GM21515 (cell line): Measurements from ENCODE around the gene FAM228B.
"Not testable (repeated sequence)": the region's sequence is repeated elsewhere in the genome, so short reads cannot be mapped to it uniquely, and the experiment has no call there.

Experiments used
- ATAC-seq: cut with Tn5 transposase; IDR thresholded peaks from one replicate; pipeline ENCODE4 v1.9.1; 2021; ENCODE audit not compliant: unreplicated experiment

FAM228B gene

DNA sequence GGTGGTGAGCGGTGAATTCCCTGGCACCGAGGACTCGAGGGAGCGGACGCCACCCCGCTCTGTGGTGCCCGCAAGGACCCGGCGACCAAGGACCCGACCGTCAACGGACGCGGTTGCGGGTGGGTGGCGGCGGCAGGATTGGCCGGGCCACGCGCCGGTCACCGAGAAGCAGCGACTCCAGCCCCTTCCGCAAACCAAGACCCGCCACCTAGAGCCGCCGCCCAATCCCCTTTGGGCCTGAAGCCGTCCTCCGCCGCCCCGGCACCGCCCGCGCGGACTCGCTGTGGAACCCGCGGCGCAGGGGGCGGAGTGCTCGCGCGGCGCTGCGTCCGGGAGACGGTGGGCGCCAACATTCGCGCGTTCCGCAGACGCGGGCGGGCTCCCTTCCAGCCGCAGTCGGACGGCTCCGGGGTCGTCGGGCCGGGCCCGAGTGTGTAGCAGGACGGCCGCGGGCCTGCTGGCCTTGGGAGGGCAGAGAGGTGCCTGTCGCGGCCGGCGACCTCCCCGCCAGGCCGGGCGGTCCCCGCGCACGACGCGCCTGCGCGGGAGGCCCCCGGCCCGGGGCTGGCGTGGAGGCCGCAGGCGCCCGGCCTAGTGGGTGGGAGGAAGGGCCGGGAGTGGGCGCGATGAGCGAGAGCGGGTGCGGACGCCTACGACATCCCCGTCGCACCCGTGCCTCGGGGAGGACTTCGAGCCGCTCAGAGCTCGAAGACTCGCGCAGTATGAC lies at the start of gene FAM228B, which contains the start of gene PFN4:
FAM228B (plus strand) TSS at position 275 of the 727 bp plus-strand sequence. CDS start 893 bp downstream, outside the sequence.
PFN4 (minus strand) TSS at position 140 of the 727 bp plus-strand sequence. CDS start 799 bp downstream, outside the sequence.
- peak; percentile 92 for ATAC-seq

- no peak for ATAC-seq
Observed at GRCh38 chr2:24073816-24074215, 49.5 kb upstream of the FAM228B start.

DNA sequence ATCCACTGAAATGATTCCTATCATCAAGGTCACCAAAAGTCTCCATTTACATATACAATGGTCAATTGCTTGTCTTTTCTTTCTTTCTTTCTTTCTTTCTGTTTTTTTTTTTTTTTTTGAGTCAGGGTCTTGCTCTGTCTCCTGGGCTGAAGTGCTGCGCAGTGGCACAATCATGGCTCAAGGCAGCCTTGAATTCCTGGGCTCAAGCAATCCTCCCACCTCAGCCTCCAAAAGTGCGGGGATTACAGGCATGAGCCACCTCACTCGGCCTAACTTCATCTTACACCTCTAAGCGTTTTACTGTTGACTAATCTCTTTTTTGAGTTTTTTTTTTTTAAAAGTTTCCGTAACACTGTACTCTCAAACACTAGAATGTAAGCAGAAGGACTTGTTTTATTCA lies 48.0 kb upstream of the FAM228B start:
- no peak for ATAC-seq

DNA sequence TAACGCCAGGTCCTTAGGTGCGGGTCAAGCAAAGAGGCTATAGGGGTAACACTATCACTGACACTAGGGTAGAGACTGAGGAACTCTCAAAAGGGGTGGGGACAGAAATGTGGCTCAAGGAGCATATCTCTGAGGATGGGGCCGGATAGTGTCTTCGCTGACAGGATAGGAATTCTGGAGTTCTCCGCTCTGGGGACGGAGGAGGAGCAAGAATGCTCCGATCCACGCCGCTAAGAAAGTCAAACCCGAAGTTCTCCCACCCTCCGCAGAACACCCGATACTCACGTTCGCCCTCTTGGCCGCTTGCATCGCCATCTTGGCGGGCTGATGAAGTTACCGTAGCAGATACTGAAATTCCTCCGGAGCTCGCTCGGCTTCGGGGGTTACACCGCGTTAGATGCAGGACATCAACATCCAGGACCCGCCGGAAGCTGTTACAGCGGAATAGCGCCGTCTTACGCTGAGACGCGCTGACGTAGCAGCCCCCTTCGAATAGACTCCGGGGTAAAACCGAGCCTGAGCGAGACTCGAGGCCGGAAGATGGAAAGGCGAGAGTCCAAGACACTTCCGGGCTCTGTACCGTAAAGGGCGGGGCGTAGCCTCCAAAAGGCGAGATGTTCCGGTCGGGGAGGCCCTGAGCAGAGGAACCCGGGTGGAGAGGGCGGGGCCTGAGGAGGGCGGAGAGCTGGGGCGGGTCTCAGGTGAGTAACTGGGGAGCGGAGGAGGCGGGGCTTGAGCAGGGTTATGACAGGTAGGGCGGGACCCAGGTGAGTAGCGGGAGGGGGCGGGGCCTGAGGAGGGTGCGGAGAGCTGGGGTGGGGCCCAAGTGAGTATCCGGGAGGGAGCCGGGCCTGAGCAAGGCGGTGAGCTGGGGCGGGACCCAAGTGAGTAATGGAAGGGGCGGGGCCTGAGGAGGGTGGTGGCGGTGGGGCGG lies 47.1 kb upstream of the FAM228B start, which contains the start of gene SF3B6:
SF3B6 (minus strand) TSS at position 412 of the 934 bp plus-strand sequence; CDS start at position 315, 97 bp downstream.
- ATAC-seq: peak; percentile 94

GRCh38 chr2:24076849-24077534 lies 46.3 kb upstream of the FAM228B start:
- peak; percentile 18 for ATAC-seq

GRCh38 chr2:24077535-24077877 lies 45.8 kb upstream of the FAM228B start:
- no peak for ATAC-seq

DNA sequence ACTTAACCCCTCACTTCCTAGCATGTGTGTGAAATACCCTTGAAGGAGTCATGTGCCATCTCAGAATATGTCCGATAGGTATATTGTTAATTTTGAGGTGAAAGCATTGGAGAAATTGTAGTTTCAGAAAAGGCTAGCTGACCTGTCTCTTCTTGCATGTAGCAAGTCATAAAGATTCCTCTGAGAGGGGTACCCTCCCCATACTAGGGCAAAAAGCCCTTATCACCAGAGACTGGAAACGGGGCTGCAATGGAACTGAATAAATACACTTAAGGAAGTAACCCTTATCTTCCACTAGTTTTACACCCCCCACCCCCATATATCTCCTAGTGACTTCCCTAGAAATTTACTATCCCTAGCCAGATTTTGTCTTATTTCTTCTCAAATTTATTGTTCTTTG lies 45.4 kb upstream of the FAM228B start:
- ATAC-seq: no peak

DNA sequence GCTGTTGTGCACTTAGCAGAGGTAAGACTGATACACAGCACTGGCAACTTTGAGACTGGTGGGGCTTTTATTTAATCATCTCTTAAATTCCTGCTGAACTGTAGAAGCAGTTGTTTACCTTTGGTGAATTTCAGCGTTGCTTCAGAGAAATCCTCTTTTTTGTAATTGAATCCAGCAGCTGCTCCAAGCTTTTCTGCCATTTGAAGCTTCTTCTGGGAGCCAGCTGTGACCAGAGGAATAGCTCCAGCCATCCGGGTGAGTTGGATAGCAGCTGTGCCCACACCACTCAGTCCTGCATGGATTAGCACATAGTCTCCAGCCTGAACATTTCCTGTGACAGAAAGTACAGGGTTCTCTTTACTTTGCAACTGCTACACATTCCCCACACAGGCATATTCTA lies 42.6 kb upstream of the FAM228B start:
- no peak for ATAC-seq

DNA sequence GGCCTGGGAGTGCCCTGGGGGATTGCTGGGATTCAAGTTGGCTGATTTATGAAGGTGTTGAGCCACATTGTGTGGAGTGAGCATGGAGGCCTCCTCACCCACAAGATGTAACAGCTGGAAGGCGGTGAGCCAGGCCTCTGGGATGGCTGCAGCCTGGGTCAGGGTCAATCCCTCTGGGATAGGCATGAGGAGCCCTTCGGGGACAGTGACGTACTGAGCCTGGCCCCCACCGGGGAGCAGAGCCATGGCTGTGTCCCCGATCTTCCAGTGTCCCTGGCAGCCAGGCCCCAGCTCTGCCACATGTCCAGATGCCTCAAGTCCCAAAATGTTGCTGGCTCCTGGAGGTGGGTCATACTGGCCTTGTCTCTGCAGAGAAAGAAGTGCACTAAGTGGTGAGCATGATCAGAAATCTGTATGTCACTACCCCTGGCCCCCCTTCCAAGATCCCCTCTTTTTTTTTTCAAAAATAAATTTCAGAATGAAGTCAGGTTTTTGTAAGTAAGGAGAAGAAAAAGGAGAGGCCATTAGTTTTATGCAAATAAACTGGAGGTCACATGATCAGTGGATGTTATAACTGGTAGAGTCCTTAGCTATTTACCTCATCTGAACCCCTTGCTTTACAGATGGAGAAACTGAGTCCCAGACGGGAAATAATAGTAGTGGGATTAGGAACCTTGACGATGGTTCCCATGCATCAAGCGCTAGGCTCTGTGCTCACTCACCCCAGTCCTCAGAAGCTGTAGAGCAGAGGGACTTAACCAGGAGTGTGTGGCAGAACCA lies 40.3 kb upstream of the FAM228B start:
- no peak for ATAC-seq

- peak; percentile 80 for ATAC-seq
Observed at GRCh38 chr2:24083567-24084385, 39.5 kb upstream of the FAM228B start.

- peak; percentile 79 for ATAC-seq
Observed at GRCh38 chr2:24084386-24085199, 38.7 kb upstream of the FAM228B start, which contains the start of gene TP53I3. Gene TP53I3, minus strand, starts transcription at chr2:24084834. Its CDS starts 508 bp downstream, at chr2:24084326.

DNA sequence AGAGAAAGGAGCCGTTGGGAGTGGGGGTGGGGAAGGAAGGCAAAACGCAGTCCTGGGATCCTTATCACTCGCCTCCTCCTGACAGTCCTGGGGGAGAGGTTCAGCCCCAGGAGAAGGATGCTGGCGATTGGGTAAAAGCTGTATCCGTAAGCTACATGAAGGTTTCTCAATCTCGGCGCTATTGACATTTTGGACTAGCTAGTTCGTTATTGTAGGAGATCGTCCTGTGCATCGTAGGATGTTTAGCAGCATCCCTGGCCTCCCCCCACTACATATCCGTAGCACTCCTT lies 38.1 kb upstream of the FAM228B start:
- ATAC-seq: no peak

GRCh38 chr2:24086241-24086640 lies 37.0 kb upstream of the FAM228B start:
- no peak for ATAC-seq

- no peak for ATAC-seq
Observed at GRCh38 chr2:24087032-24087431, 36.2 kb upstream of the FAM228B start.

GRCh38 chr2:24088821-24089359 lies 34.4 kb upstream of the FAM228B start:
- no peak for ATAC-seq

GRCh38 chr2:24093270-24093669 lies 30.0 kb upstream of the FAM228B start:
- not testable (repeated sequence) for ATAC-seq

DNA sequence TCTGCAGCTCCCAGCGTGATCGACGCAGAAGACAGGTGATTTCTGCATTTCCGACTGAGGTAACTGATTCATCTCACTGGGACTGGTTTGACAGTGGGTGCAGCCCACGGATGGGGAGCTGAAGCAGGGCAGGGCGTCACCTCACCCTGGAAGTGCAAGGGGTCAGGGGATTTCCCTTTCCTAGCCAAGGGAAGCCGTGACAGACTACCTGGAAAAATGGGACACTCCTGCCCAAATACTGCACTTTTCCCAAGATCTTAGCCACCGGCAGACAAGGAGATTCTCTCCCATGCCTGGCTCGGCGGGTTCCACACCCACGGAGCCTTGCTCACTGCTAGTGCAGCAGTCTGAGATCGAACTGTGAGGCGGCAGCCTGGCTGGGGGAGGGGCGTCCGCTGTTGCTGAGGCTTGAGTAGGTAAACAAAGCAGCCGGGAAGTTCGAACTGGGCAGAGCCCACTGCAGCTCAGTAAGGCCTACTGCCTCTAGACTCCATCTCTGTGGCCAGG lies 28.0 kb upstream of the FAM228B start:
- not testable (repeated sequence) for ATAC-seq

DNA sequence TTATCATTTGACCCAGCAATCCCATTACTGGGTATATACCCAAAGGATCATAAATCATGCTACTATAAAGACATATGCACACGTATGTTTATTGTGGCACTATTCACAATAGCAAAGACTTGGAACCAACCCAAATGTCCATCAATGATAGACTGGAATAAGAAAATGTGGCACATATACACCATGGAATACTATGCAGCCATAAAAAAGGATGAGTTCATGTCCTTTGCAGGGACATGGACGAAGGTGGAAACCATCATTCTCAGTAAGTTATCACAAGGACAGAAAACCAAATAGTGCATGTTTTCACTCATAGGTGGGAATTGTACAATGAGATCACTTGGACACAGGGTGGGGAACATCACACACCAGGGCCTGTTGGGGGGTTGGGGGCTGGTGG lies 22.5 kb upstream of the FAM228B start:
- ATAC-seq: not testable (repeated sequence)
